ENCODE data around the gene GNPAT. TPM values are rescaled to one million over a fixed set of nuclear protein-coding genes. Genes with fewer than 3 reads are reported as not detected.

Gene GNPAT
- 10 to 100 TPM; 31.7 to 45.8 (median 32.7) TPM for total RNA-seq
- long read RNA-seq, donor 1, transcript GNPAT-201 (16 exons, 2,643 nt), result major isoform, 121 of 146 reads
- long read RNA-seq, donor 1, partial matches to known transcripts, result 4 of 146 reads
- long read RNA-seq, donor 1, other reads (novel, unspliced or antisense), result 18 of 146 reads
- long read RNA-seq, donor 2, transcript GNPAT-201 (16 exons, 2,643 nt), result major isoform, 24 of 35 reads
- long read RNA-seq, donor 2, partial matches to known transcripts, result 5 of 35 reads
- long read RNA-seq, donor 2, other reads (novel, unspliced or antisense), result 6 of 35 reads

- H3K4me1 ChIP-seq (ENCODE audit: low read depth), result peaks cover 38% of the 10 kb centered on the region
Measured at GRCh38 chr1:231240883-231241735, at the start of gene GNPAT. Gene GNPAT (plus strand): TSS chr1:231241212. CDS start chr1:231241379, 167 bp downstream.

DNA sequence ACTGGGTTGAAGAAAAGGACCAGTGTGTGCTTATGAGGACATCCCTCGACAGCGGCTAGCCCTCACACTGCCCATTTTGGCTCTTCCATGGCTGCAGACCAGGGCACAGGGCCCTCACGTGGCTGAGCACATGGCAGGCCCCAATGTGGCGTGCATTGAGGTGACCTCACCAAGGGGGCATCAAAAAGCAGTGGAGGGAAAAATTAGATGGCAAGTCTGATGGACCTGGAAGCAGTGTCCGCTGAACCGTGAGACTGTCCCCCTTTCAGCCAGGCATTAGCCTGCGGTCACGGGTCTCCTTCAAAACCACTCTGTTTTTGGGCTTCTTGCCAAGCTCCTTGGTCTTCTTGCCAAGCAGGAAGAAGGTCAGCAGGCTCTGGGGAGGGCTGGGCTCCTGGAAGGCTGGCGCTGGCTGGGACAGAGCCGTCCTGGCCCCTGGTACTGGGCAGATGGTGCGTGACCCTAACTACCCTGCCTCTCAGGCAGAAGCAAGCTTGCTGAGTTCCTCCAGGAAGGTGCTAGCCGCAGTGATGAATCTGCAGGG lies 48.3 kb upstream of the GNPAT start:
- H3K36me3 ChIP-seq (ENCODE audit: low read depth), result no peaks in the 10 kb centered on the region
- ATAC-seq, result peak; percentile 55
- intact Hi-C loops (cut with DNase I, micrococcal nuclease), result no loop called here
- no peak overlapping the region for H3K4me3 ChIP-seq
- no peaks in the 10 kb centered on the region for H3K4me1 ChIP-seq (ENCODE audit: low read depth)
- H3K9me3 ChIP-seq, result no peaks in the 10 kb centered on the region
- no peak for TF ChIP-seq CTCF (IDR thresholded peaks at IDR 0.05)
- peak in 1 of 3 donors; percentile 62 for DNase-seq

More at GRCh38 chr1:231240883-231241735, at the start of gene GNPAT:
- H3K4me3 ChIP-seq, result peak within 1 kb of the TSS; percentile 69
- intact Hi-C loops (cut with DNase I, micrococcal nuclease), result no loop called here
- DNase-seq (peak; percentile 90 to 94 (median 92)), ATAC-seq (peak; percentile 97)
- H3K9me3 ChIP-seq, result no peaks in the 10 kb centered on the region
- TF ChIP-seq CTCF (IDR thresholded peaks at IDR 0.05), result no peak
- no peaks in the 10 kb centered on the region for H3K36me3 ChIP-seq (ENCODE audit: low read depth)

DNA sequence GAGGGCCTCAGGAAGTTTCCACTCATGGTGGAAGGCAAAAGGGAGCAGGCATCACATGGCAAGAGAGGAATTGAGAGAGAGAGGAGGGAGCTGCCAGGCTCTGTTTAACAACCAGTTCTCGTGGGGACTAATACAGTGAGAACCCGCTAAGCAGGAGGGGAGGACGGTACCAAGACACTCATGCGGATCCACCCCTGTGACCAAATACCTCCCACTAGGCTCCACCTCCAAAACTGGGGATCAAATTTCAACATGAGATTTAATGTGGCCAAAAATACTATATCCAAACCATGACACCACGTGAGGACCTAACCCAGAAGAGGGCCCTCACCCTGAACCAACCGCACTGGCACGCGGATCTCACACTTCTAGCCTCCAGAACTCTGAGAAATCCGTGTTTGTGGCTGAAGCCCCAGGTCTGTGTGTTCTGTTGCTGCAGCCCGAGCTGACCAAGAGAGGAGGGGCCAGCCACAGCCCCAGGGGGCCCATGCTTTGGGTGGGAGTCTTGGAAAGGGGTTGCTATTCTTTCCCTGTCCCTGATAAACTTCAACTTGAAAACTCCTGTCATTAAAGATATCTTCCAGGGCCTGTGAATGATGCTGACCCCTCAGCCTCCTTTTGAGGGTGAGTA lies 47.2 kb upstream of the GNPAT start:
- Histone ChIP-seq H3K9me3 (no peaks in the 10 kb centered on the region), H3K36me3 (ENCODE audit: low read depth) (no peaks in the 10 kb centered on the region), H3K4me3 (no peak overlapping the region), H3K4me1 (ENCODE audit: low read depth) (no peaks in the 10 kb centered on the region)
- no peak for DNase-seq
- intact Hi-C loops (cut with DNase I, micrococcal nuclease), result no loop called here
- no peak for TF ChIP-seq CTCF (IDR thresholded peaks at IDR 0.05)
- no peak for ATAC-seq

DNA sequence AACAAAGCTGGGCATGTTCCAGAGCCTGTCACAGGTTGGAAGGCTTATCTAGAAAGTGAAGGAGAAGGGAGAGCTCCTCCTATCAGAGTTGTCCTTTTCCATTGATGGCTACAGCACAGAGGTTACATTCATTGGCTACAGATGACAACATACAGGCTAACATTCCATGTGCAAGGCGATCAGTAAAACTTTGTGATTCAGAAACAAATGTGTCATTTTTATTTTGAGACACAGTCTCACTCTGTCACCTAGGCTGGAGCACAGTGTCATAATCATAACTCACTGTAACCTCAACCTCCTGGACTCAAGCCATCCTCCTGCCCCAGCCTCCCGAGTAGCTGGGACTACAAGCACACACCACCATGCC lies 46.6 kb upstream of the GNPAT start:
- Histone ChIP-seq H3K9me3 (no peaks in the 10 kb centered on the region), H3K4me1 (ENCODE audit: low read depth) (no peaks in the 10 kb centered on the region), H3K4me3 (no peak overlapping the region), H3K36me3 (ENCODE audit: low read depth) (no peaks in the 10 kb centered on the region)
- ATAC-seq, result no peak
- no peak for TF ChIP-seq CTCF (IDR thresholded peaks at IDR 0.05)
- no peak for DNase-seq
- intact Hi-C loops (cut with DNase I, micrococcal nuclease), result no loop called here

GRCh38 chr1:231194843-231195516 lies 46.0 kb upstream of the GNPAT start:
- DNase-seq (no peak), ATAC-seq (peak; percentile 64)
- no peak overlapping the region for H3K4me3 ChIP-seq
- intact Hi-C loops (cut with DNase I, micrococcal nuclease), result no loop called here
- H3K9me3 ChIP-seq, result no peaks in the 10 kb centered on the region
- TF ChIP-seq CTCF (IDR thresholded peaks at IDR 0.05), result no peak
- H3K4me1 ChIP-seq (ENCODE audit: low read depth), result no peaks in the 10 kb centered on the region
- H3K36me3 ChIP-seq (ENCODE audit: low read depth), result no peaks in the 10 kb centered on the region

Measured in mucosa of descending colon (tissue), 3 donors.